Activated T-cell treated with anti-CD3 and anti-CD28 coated beads, Interleukin-2, amount 50 U/mL, for 72 hours (primary cell): ENCODE data around the gene ITGB1BP1. TPM values are rescaled to one million over a fixed set of nuclear protein-coding genes. Genes with fewer than 3 reads are reported as not detected.

Source experiments
- ATAC-seq, 2 donors: fragments of 150-1000 bp; cut with Tn5 transposase; replicated peaks in 1 of 2; 2 replicates each; pipeline ENCODE4 v1.10.0; 2021; ENCODE audit warnings: moderate library complexity in 2 of 2, mild to moderate bottlenecking in 1 of 2
- DNase-seq, 2 donors: peaks; one replicate each; pipeline ENCODE4 v3.0.0; 2021 to 2022; ENCODE audit warnings: mixed read lengths in 1 of 2
- H3K27ac Mint-ChIP-seq: one replicate; pipeline ENCODE4 v1.8.0; 2022; ENCODE audit warnings: mild to moderate bottlenecking, moderate library complexity, mixed read lengths
- H3K27me3 Mint-ChIP-seq: one replicate; pipeline ENCODE4 v1.8.0; 2022; ENCODE audit warnings: low read depth, mixed read lengths
- H3K36me3 Mint-ChIP-seq, 2 donors: one replicate each; pipeline ENCODE4 v1.8.0; 2022; ENCODE audit warnings: mixed read lengths in 2 of 2, mild to moderate bottlenecking in 1 of 2; ENCODE audit not compliant: insufficient read depth in 2 of 2
- H3K4me1 Mint-ChIP-seq: one replicate; pipeline ENCODE4 v1.8.0; 2022; ENCODE audit warnings: low read depth, mixed read lengths
- H3K4me3 Mint-ChIP-seq, 2 donors: one replicate each; pipeline ENCODE4 v1.8.0; 2022; ENCODE audit warnings: mild to moderate bottlenecking in 2 of 2, mixed read lengths in 2 of 2, moderate library complexity in 2 of 2
- H3K9me3 Mint-ChIP-seq, 2 donors: one replicate each; pipeline ENCODE4 v1.8.0; 2022; ENCODE audit warnings: mixed read lengths in 2 of 2
- total RNA-seq, 2 donors: library from RNA; stranded (reverse); gene quantifications; one replicate each; pipeline ENCODE4 v1.2.3, GENCODE V29; 2022

ITGB1BP1 gene
- total RNA-seq, 2 donors from 2014 or later = 79.5 to 132 TPM

DNA sequence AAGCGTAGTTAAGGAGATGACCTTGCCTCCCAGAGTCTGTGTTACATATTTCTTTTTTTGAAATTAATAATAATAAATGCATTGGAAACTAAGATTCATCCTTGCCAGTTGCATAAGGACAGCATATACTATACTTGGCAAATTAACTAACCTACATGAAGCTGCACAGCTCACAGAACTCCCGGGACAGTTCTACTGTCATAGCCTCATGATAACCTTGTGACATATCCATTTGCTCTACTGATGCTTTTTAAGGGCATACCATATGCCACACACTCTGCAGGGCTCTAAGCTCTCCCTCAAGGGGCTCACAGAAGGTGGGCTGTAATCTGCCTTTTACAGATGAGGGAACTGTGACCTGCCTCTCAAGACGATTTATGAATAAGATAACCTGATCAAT, 3.8 kb downstream of the ITGB1BP1 start:
- DNase-seq = no peak
- Mint-ChIP-seq H3K9me3 (no peaks in the 10 kb centered on the region), H3K4me3 (peak overlapping the region; percentile 36 to 41), H3K27me3 (no peaks in the 10 kb centered on the region), H3K27ac (no peak overlapping the region), H3K4me1 (peaks cover 65% of the 10 kb centered on the region), H3K36me3 (peaks cover 3 to 24% of the 10 kb centered on the region in 2 donors)
- no peak for ATAC-seq

DNA sequence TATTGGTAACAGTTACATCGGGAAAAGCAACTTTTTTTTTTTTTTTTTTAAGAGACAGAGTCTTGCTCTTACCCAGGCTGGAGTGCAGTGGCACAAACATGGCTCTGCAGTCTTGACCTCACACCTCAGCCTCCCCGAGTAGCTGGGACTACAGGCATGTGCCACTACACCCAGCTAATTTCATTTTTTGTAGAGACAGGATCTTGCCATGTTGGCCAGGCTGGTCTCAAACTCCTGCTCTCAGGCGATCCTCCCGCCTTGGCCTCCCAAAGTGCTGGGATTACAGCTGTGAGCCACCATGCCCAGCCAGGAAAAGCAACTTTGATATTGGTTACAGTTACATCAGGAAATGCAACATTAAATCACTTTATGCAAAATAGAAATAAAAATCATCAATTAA, 4.6 kb downstream of the ITGB1BP1 start:
- DNase-seq = no peak
- Mint-ChIP-seq H3K4me1 (peaks cover 62% of the 10 kb centered on the region), H3K27me3 (no peaks in the 10 kb centered on the region), H3K27ac (peak overlapping the region; percentile 83), H3K36me3 (peaks cover 3 to 20% of the 10 kb centered on the region in 2 donors), H3K9me3 (no peaks in the 10 kb centered on the region), H3K4me3 (peak overlapping the region; percentile 36 to 62)
- ATAC-seq = no peak

DNA sequence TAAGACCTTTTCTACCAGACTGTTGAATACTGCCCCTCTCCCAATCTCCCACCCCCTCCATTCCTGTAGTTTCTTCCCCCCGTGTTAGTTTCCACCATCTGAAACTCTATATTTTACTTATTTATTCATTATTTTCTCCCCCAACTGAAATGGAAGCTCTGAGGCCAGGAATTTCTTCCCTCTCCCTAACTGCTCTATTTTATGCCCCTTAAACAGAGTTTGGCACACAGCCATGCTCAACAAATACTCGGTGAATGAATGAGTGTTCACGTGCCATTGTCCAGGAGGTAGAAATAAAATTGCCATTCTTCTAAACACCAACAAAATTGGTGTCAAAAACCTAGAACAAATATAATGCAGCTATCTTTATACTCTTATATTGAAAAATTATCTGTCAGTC, 5.6 kb downstream of the ITGB1BP1 start:
- Mint-ChIP-seq H3K27me3 (no peaks in the 10 kb centered on the region), H3K4me3 (no peak overlapping the region), H3K4me1 (peaks cover 60% of the 10 kb centered on the region), H3K36me3 (peaks cover 3 to 17% of the 10 kb centered on the region in 2 donors), H3K27ac (no peak overlapping the region), H3K9me3 (no peaks in the 10 kb centered on the region)
- no peak for ATAC-seq
- DNase-seq = no peak

DNA sequence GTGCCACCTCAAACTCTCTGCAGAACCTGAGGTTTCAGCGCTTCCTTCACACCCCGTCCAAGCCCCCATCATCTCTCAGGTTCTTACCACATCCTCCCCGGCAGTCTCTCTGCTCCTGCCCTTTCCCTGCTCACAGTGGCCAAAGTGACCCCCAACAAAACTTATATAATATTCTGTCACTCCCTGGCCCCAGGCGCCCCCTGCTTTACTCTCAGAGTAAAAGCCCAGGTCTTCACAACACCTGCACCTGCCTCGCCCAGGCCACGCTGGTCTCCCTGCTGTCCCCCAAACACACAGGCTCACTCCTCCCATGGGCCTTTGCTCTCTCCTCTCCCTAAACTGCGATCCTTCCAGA, 6.4 kb downstream of the ITGB1BP1 start:
- H3K4me3 Mint-ChIP-seq = no peak overlapping the region
- H3K4me1 Mint-ChIP-seq = peaks cover 52% of the 10 kb centered on the region
- H3K36me3 Mint-ChIP-seq = peaks cover 3 to 18% of the 10 kb centered on the region in 2 donors
- H3K9me3 Mint-ChIP-seq = no peaks in the 10 kb centered on the region
- H3K27me3 Mint-ChIP-seq = no peaks in the 10 kb centered on the region
- DNase-seq (no peak), ATAC-seq (no peak)
- H3K27ac Mint-ChIP-seq = peak overlapping the region; percentile 57

DNA sequence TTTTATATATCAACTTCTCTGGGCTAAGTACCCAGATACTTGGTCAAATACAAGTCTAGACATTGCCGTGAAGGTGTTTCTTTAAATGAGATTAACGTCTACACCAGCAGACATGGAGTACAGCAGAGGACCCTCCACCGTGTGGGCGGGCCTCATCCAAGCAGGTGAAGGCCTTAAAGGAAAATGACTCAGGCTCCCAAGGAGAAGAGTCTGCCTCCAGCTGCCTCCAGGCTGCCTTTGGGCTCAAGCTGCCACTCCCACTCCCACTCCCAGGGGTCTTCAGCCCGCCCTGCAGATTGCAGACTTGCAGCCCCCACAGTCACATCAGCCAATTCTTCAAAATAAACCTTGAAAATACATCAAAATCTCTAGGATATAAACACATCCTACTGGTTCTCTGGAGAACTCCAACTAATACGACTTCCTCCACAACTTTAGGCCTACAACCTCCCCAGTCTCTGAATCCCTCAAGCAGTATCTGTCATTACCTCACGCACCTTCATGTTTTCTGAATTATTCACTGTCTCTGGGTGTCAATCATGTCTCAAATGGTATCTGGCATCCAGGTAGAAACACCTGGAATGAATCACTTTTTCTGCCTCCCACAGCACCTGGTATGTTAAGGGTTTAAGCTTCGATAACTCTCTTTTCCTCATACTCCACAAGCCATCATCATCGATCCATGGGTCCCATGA, 6.9 kb downstream of the ITGB1BP1 start:
- H3K9me3 Mint-ChIP-seq = no peaks in the 10 kb centered on the region
- peaks cover 47% of the 10 kb centered on the region for H3K4me1 Mint-ChIP-seq
- peak overlapping the region; percentile 57 for H3K27ac Mint-ChIP-seq

DNA sequence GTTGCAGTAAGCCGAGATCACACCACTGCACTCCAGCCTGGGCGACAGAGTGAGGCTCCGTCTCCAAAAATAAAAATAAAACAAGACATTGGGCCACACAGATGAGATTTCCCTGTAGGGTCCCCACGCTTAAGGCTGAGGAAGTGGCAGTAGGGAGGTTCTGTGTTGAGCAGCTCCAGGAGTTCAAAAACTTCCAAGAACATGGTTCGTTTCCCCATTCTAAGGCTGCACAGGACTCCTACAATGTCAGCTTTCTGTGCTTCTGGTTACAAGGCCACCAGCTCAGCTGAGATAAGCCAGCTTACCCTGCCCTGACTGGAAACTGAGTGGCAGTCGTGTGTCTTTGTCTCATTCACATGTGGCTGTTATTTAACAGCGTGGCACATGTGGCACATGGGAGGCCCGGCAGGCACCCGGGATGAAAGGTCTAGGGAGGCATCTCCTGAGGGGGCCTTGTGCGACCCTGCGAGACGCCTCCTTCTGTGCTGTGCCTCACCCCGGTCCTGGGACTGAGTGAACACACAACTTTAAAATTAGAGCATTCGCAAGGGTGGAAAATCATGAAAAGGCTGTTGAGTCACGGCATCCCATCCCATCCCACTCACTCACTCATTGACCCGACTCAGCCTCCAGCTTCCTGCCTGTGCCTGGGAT, 7.7 kb downstream of the ITGB1BP1 start:
- Mint-ChIP-seq H3K4me3 (no peak overlapping the region), H3K4me1 (peaks cover 46% of the 10 kb centered on the region), H3K36me3 (peaks cover 4 to 24% of the 10 kb centered on the region in 2 donors), H3K27ac (no peak overlapping the region), H3K9me3 (no peaks in the 10 kb centered on the region), H3K27me3 (no peaks in the 10 kb centered on the region)
- DNase-seq (no peak), ATAC-seq (no peak)

More for the DNA sequence above, 6.9 kb downstream of the ITGB1BP1 start:
- DNase-seq = no peak
- no peak for ATAC-seq
- Mint-ChIP-seq H3K36me3 (peaks cover 3 to 19% of the 10 kb centered on the region in 2 donors), H3K4me3 (no peak overlapping the region), H3K27me3 (no peaks in the 10 kb centered on the region)

DNA sequence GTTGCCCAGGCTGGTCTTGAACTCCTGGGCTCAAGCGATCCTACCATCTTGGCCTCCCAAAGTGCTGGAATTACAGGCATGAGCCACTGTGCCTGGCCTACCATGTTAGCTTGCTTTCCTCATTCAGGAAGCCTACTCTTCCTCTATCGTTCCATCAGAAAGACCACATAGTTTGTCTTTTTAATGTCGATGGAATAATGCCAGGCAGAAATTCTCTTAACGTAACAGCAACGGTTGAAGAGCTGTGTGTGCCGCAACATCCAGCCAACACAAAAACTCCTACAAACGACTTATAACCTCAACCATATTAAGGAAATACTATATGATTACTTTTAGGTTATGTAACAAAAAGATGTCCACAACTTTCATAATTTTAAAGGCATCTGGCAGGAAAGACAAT, 10.5 kb downstream of the ITGB1BP1 start:
- Mint-ChIP-seq H3K9me3 (no peaks in the 10 kb centered on the region), H3K27ac (no peak overlapping the region), H3K27me3 (no peaks in the 10 kb centered on the region), H3K4me3 (no peak overlapping the region), H3K36me3 (peaks cover 4 to 17% of the 10 kb centered on the region in 2 donors), H3K4me1 (peaks cover 27% of the 10 kb centered on the region)
- ATAC-seq (no peak), DNase-seq (no peak)

DNA sequence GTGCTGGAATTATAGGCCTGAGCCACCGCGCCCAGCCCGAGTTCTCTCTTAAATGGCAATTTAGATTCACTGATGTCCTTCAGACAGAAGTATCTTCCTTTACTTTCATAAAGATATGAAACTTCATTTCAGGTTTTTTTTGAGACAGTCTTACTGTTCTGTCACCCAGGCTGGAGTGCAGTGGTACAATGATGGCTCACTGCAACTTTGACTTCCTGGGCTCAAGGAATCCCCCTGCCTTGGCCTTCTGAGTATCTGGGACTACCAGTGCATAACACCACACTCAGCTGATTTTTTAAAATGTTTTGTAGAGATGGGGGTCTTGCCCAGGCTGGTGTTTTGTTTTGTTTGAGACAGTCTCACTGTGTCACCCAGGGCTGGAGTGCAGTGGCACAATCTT, 13.2 kb downstream of the ITGB1BP1 start:
- Mint-ChIP-seq H3K9me3 (no peaks in the 10 kb centered on the region), H3K36me3 (peaks cover 2 to 15% of the 10 kb centered on the region in 2 donors), H3K27me3 (no peaks in the 10 kb centered on the region), H3K27ac (no peak overlapping the region), H3K4me3 (no peak overlapping the region), H3K4me1 (peaks cover 12% of the 10 kb centered on the region)
- DNase-seq = no peak
- ATAC-seq = peak in 1 of 2 donors; percentile 52

DNA sequence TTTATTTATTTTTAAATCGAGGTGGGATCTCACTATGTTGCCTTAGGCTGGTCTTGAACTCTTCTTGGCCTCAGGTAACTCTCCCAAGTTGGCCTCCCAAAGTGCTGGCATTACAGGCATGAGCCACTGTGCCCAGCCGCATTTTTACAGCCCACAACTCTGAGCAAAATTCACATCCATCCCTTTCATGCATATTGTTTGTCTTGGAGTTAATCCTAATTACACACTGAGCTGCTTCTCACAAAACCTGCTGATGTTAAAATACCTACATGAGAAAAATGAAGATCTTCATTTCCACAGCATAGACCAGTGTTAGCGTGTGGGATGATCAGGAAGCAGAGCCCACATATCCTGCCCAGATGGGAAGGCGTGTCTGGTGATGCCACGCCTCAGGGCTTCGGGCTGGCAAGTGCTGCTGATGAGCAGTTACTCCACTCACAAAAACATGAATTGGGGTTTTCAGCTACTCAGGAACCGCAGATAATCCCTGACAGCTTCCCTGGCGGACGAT, 14.6 kb downstream of the ITGB1BP1 start:
- Mint-ChIP-seq H3K9me3 (no peaks in the 10 kb centered on the region), H3K27me3 (no peaks in the 10 kb centered on the region), H3K27ac (no peak overlapping the region), H3K36me3 (peaks cover 2 to 15% of the 10 kb centered on the region in 2 donors), H3K4me1 (peaks cover 12% of the 10 kb centered on the region), H3K4me3 (no peak overlapping the region)
- ATAC-seq (no peak), DNase-seq (no peak)

DNA sequence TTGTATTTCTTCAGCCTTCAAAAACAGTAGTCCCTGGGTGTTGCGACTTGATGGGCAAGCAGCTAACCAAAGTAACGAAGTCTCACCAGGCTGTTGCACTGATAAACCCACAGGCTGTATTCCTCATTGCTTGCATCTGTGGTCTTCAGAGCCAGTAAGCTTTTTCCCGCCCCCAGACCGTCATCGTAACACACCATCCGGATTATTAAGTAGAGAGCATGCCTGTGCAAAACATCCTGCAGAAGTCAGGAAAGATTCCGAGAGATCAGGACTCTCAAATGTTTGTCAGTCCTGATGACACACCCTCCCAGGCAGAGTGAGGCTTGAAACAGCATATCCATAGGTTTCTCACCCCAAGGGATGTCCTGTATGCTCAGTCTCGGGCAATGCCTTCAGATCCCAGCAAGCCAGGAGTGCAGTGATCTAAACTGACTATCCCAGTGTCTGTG, 15.9 kb downstream of the ITGB1BP1 start:
- DNase-seq (no peak), ATAC-seq (no peak)
- H3K27ac Mint-ChIP-seq = no peak overlapping the region
- H3K36me3 Mint-ChIP-seq = peaks cover 2 to 15% of the 10 kb centered on the region in 2 donors
- H3K4me1 Mint-ChIP-seq = peaks cover 12% of the 10 kb centered on the region
- H3K9me3 Mint-ChIP-seq = no peaks in the 10 kb centered on the region
- no peak overlapping the region for H3K4me3 Mint-ChIP-seq
- no peaks in the 10 kb centered on the region for H3K27me3 Mint-ChIP-seq

DNA sequence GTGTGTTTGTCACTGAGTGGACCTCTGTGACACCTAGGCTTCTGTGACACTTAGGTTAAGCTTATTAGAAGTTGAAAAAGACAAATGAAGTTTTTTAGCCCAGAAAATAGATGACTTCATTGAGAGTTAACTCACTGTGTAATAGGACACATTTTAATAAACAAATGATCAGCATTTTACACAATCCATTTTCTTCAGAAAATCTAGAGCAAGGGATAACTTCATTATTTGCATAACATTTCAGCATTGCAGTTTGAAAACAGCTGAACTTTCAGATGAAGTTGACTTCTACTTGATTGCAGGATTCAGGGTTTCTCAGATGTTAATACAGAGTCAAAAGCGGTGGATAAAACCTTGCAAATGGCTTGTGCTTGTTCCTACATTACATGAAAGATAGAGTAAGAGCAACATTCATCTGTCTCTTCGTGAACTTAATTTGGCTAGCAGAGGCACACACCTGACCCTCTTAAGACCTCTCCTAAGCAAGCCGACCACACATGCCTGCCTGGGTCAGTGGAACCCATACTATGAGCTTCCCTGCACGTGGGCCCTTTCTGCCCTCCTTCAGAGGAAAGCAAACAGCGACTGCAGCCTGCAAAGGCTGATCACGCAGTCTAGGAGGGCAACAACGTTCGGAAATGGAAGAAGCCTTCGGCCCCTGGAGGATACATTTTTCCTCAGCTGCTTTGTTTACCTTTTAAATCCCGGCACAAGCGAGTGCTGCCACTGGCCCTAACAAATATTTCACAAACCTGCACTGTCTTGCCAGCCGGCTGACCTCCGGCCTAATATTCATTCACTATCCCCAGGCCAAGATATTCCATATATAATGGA, 16.6 kb downstream of the ITGB1BP1 start:
- ATAC-seq (no peak), DNase-seq (no peak)
- H3K4me1 Mint-ChIP-seq = peaks cover 12% of the 10 kb centered on the region
- H3K9me3 Mint-ChIP-seq = no peaks in the 10 kb centered on the region
- H3K4me3 Mint-ChIP-seq = no peak overlapping the region
- H3K27ac Mint-ChIP-seq = no peak overlapping the region
- H3K36me3 Mint-ChIP-seq = peaks cover 2 to 13% of the 10 kb centered on the region in 2 donors
- H3K27me3 Mint-ChIP-seq = no peaks in the 10 kb centered on the region

DNA sequence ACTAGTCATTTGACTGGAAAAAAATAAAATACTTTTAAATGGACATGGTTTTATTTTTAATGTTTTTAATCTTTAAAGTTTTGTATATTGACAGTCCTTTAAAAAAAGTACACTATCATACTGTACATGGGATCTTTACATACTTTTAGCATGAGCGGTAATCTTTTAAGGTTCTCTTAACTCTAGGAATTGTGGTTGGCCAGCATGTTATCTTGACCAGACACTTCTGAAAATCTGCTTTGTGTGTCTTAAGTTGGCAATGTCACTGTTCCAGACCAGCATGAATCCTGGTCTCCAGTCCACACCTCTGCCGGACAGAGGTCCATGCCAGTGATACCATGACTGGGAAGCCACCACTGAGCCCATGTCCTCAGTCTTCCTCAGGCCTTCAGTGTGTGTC, 17.7 kb downstream of the ITGB1BP1 start:
- no peak for ATAC-seq
- Mint-ChIP-seq H3K4me1 (peaks cover 8% of the 10 kb centered on the region), H3K27me3 (no peaks in the 10 kb centered on the region)

DNA sequence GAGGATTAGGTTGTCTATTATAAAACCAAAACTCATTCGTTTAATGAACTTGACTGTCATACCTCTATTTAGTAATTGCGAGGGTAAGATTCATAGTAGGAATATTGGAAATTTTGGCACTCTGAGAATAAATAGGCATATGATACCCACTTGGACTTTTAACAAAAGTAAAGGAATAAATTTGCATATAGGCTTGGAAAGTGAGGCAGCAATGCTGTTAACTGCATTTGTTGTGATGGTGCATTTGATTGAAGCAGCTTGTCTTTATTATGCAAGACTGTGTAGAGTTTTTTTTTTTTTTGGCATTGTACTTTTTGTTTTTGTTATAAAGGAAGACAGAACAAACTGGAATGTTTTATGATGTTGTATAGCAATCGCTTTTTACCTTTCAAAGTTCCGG, 18.9 kb downstream of the ITGB1BP1 start:
- no peak for DNase-seq
- ATAC-seq = no peak
- H3K27ac Mint-ChIP-seq = no peak overlapping the region
- no peaks in the 10 kb centered on the region for H3K27me3 Mint-ChIP-seq
- H3K4me3 Mint-ChIP-seq = no peak overlapping the region
- no peaks in the 10 kb centered on the region for H3K4me1 Mint-ChIP-seq
- H3K36me3 Mint-ChIP-seq = peaks cover 0 to 5% of the 10 kb centered on the region in 2 donors
- no peaks in the 10 kb centered on the region for H3K9me3 Mint-ChIP-seq

More for the DNA sequence above, 17.7 kb downstream of the ITGB1BP1 start:
- DNase-seq = no peak
- Mint-ChIP-seq H3K9me3 (no peaks in the 10 kb centered on the region), H3K27ac (no peak overlapping the region), H3K4me3 (no peak overlapping the region), H3K36me3 (peaks cover under 1 to 8% of the 10 kb centered on the region in 2 donors)
